ENCODE measurements around the gene GKN2.

DNA sequence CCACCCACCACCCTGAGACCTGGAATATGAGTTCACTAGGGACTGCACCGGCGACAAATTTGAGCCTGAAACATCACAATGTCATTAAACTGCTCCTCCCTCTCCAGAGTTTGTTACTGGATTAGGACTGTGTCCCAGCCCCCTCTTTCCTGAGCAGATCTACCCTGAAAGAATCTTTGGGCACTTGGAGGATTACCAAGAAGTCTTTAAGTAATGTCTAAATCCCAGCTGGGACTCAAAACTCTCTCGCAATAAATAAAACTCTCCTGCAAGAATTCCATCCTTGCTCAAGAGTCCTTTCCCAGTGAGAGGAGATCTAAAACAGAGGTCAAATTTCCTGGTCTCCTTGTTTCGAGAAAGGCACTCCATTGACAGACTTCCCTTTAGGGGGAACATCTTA, 20.9 kb downstream of the GKN2 start:
- TF ChIP-seq, protein P1, sequence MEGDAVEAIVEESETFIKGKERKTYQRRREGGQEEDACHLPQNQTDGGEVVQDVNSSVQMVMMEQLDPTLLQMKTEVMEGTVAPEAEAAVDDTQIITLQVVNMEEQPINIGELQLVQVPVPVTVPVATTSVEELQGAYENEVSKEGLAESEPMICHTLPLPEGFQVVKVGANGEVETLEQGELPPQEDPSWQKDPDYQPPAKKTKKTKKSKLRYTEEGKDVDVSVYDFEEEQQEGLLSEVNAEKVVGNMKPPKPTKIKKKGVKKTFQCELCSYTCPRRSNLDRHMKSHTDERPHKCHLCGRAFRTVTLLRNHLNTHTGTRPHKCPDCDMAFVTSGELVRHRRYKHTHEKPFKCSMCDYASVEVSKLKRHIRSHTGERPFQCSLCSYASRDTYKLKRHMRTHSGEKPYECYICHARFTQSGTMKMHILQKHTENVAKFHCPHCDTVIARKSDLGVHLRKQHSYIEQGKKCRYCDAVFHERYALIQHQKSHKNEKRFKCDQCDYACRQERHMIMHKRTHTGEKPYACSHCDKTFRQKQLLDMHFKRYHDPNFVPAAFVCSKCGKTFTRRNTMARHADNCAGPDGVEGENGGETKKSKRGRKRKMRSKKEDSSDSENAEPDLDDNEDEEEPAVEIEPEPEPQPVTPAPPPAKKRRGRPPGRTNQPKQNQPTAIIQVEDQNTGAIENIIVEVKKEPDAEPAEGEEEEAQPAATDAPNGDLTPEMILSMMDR (conservative IDR thresholded peaks at IDR 0.05) = no peak
- TF ChIP-seq EZH2 (IDR thresholded peaks at IDR 0.05; ENCODE audit: low read depth) = no peak

Data from PC-9 (cell line).